GM11168 (cell line): ENCODE measurements around the gene LST1.
"Not testable (repeated sequence)": the region's sequence is repeated elsewhere in the genome, so short reads cannot be mapped to it uniquely, and the experiment has no call there.

Experiments
- in situ Hi-C: fragments of 300-500 bp; cut with MboI; formaldehyde crosslinking; loops from one replicate; pipeline ENCODE4 v1.12.0; 2022; ENCODE audit warnings: low sequenced_read_pairs; ENCODE audit not compliant: unreplicated experiment

Gene LST1

GRCh38 chr6:31586008-31586407, at the start of gene LST1:
TSS of gene LST1 (plus strand) at chr6:31586277. CDS start at chr6:31587300, 1,023 bp downstream.
- in situ Hi-C loops, result no loop called here

GRCh38 chr6:31538805-31539400, 47.2 kb upstream of the LST1 start:
- in situ Hi-C loops, result no loop called here

- in situ Hi-C loops, result loop anchor here (5.0 kb wide), 1 partner anchor 48 kb away; no protein-coding TSS in a partner anchor
These were observed 45.4 kb upstream of the LST1 start for GRCh38 chr6:31540640-31541039.

GRCh38 chr6:31541059-31541657, 44.9 kb upstream of the LST1 start:
- in situ Hi-C loops, result loop anchor here (5.0 kb wide), 1 partner anchor 49 kb away; no protein-coding TSS in a partner anchor

GRCh38 chr6:31541658-31542521, 44.2 kb upstream of the LST1 start, which contains the start of gene DDX39B:
TSS of gene DDX39B (minus strand) at chr6:31542003. CDS start at chr6:31540532, 1,471 bp downstream.
- in situ Hi-C loops, result loop anchor here (5.0 kb wide), 1 partner anchor 50 kb away; no protein-coding TSS in a partner anchor

DNA sequence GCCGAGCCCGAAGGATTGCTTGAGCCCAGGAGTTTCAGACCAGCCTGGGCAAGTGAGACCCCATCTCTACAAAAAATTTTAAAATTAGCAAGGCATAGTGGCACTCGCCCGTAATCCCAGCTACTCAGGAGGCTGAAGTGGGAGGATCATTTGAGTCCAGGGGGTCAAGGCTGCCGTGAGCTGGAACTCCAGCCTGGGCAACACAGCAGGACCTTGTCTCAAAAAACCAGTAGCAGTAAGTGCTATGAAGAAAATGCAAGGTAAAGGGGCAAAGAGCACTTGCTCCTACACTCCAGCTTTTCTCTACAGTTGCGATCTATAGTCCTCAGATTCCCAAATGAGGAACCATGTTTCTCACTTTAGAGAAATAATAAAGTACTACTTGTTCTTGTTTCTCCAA, 42.4 kb upstream of the LST1 start:
- in situ Hi-C loops, result loop anchor here (5.0 kb wide), 1 partner anchor 51 kb away; no protein-coding TSS in a partner anchor

GRCh38 chr6:31544676-31545075, 41.4 kb upstream of the LST1 start:
- in situ Hi-C loops, result loop anchor here (5.0 kb wide), 2 partner anchors 48 to 52 kb away; partner anchors contain the start of gene NCR3

GRCh38 chr6:31545291-31545690, 40.8 kb upstream of the LST1 start:
- in situ Hi-C loops, result loop anchor here (5.0 kb wide), 1 partner anchor 47 kb away; the partner anchor contains the start of gene NCR3

DNA sequence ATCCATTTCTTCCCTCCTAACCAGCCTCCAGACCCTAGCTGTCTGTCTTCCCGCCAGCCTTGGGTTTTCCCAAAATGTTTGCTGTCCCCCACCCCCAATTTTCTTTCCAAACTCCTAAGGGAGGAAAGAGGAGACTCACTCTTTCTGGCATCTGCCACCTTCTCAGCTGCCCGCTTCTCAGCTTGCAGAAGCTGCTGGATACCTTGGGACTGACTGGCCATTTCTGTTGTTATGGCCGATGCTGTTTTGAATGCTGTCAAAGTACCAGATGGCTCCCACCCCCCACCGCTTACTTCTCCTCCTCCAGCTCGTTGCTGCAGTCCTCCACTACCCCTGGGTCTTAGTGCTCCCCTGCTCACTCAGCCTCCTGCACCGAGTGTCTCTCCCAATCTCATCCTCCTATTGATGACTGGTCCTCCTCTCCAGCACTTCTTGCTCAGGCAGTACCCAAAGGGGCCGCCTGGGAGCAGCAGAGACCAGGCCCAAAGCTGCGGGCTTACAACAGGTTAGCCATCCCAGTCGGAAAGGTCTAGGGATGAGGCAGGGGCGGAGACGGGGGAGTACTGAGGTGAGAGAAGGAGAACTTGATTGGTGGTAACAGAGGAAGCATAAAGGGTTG, 39.6 kb upstream of the LST1 start, which contains the start of gene ATP6V1G2:
Gene ATP6V1G2, minus strand, starts transcription at position 270 of the 619 bp plus-strand sequence. Its CDS starts 49 bp downstream, at position 221.
- in situ Hi-C loops, result loop anchor here (5.0 kb wide), 1 partner anchor 46 kb away; the partner anchor contains the start of gene NCR3

DNA sequence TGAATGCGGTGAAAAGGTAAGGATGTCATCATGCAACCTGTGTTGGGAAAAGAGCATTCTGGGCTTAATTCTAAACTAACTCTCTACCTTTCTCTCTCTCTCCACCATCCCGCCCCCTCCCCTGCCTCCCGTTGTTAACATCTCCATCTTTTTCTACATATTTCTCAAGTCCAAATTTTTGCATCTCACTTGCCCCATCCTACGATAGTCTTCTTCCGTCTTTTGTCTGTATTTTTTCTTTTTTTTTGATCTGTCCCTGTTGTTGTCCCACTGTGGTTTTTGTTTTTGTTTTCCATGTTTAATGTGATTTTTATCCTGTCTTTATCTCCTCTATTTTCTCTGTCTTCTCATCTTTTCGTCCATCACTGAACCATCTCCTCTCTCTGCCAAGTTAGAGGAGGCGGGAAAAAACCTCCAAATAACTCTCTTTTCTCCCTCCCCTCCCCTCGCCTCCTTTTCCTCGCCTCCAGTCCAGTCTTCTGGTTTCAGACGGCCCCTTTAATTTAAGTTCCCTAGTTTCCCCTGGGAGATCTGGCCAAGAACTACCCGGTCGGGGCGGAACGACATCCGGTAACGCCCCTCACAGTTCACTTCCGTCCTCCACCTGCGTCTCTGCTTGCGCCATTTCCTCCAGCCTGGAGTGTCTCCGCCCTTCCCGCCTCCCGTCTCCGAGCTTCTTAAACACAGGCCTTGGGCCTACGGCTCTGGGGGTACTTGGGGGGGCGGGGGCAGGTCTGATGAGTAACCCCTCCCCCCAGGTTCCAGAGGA, 38.9 kb upstream of the LST1 start, which contains the start of gene NFKBIL1:
Gene NFKBIL1, plus strand, starts transcription at position 651 of the 769 bp plus-strand sequence. Its CDS starts 87 bp downstream, at position 738.
- in situ Hi-C loops, result loop anchor here (5.0 kb wide), 1 partner anchor 45 kb away; the partner anchor contains the start of gene NCR3

DNA sequence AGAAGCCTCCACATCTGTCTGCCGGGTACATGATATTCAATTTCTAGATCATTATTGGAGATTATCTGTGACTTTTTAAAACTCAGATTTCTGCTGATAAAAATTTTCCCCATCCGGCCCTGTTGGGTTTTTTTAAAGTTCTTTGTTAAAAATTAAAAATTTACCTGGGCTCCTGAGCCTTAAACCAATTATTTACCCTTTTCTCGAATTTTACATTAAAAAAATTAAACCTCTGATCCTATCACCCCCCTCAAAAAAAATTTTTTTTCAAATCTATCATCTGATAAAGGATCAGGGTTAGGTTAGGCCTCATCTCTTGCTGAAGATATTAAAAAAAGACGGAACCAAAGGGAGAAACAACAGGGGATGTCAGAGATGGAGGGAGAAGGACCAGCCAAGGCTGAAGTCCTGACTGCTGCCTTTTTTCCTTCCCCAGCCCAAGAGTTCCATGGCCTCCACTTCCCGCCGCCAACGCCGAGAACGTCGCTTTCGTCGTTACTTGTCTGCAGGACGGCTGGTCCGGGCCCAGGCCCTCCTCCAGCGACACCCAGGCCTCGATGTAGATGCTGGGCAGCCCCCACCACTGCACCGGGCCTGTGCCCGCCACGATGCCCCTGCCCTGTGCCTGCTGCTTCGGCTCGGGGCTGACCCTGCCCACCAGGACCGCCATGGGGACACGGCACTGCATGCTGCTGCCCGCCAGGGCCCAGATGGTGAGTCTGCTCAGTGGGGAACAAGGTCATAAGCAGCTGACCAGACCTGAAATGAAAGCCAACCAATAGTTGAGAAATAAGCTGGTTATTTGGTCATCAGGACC, 38.1 kb upstream of the LST1 start:
- in situ Hi-C loops, result loop anchor here (5.0 kb wide), 1 partner anchor 44 kb away; the partner anchor contains the start of gene NCR3

GRCh38 chr6:31548544-31548873, 37.6 kb upstream of the LST1 start:
- in situ Hi-C loops, result loop anchor here (5.0 kb wide), 1 partner anchor 44 kb away; the partner anchor contains the start of gene NCR3

DNA sequence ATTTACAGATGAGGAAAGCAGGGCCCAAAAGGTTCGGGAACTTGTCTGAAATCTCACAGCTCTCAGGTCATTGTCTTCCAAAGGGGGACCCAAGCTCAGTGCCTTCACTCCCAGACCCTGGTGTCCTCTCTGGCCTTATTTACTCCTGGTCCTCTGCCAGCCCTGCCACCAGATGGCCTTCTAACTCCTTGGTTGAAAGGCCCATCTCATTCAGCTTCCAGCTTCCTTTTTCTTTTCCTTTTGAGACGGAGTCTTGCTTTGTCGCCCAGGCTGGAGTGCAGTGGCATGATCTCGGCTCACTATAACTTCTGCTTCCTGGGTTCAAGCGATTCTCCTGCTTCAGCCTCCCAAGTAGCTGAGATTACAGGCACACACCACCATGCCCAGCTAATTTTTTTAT, 34.7 kb upstream of the LST1 start:
- in situ Hi-C loops, result not testable (repeated sequence)

DNA sequence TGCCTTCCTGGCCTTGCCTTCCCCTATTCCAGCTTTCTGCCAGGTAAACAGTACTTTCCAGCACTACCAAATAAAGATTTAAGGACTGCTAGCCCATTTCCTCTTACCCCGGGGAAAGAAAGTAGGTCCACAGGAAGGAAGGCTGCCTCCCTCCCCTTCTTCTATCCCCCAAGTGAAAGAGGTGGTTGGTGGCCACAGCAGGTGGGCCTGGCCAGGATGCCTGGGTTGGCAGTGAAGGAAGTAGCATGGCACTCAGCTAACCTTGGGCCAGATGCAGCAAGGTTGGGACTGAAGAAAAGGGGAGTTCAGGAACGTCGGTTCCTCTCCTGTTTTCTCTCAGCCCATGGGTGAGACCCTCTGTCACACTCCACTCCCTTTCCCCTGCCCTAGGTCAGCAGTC, 29.8 kb upstream of the LST1 start:
- in situ Hi-C loops, result no loop called here

GRCh38 chr6:31557443-31558317, 28.4 kb upstream of the LST1 start:
- in situ Hi-C loops, result no loop called here

GRCh38 chr6:31558318-31558625, 27.8 kb upstream of the LST1 start:
- in situ Hi-C loops, result no loop called here
